Body of pancreas (tissue), 4 donors: ENCODE data around the gene SLC25A34. TPM values are rescaled to one million over a fixed set of nuclear protein-coding genes. Genes with fewer than 3 reads are reported as not detected.

Experiments
- ATAC-seq: fragments of 150-250 bp; one replicate; pipeline ENCODE4 v1.9.1; 2016
- DNase-seq, 4 donors: peaks; one replicate each; pipeline ENCODE4 v3.0.0-alpha.2; 2019
- H3K27ac ChIP-seq, 4 donors: fragments of 200-600 bp; sonication (generic); 1 replicate in 3 of 4; 2 replicates in 1 of 4; pipeline versions ENCODE4 v1.5.1 to v1.6.1; 2016 to 2019; ENCODE audit warnings: mild to moderate bottlenecking in 1 of 4, mixed read lengths in 1 of 4, moderate library complexity in 1 of 4
- H3K27me3 ChIP-seq, 2 donors: fragments of 200-600 bp; sonication (generic); one replicate each; pipeline ENCODE4 v1.6.0; 2016; ENCODE audit warnings: mild to moderate bottlenecking in 1 of 2
- H3K36me3 ChIP-seq, 2 donors: fragments of 200-600 bp; sonication (generic); replicated peaks in 1 of 2; 2 replicates each; pipeline ENCODE4 v1.5.1; 2016; ENCODE audit warnings: low read depth in 2 of 2; ENCODE audit not compliant: insufficient read depth in 1 of 2
- H3K4me1 ChIP-seq: fragments of 200-600 bp; sonication (generic); one replicate; pipeline ENCODE4 v1.6.0; 2016
- H3K4me3 ChIP-seq, 2 donors: fragments of 200-600 bp; sonication (generic); 1 replicate in 1 of 2; 2 replicates in 1 of 2; pipeline ENCODE4 v1.5.1; 2016 to 2019
- H3K9me3 ChIP-seq, 3 donors: fragments of 200-600 bp; sonication (generic); 1 replicate in 2 of 3; 2 replicates in 1 of 3; pipeline ENCODE4 v1.5.1; 2016
- POLR2A ChIP-seq, 3 donors: fragments of 450-650 bp; IDR thresholded peaks; one replicate each; pipeline ENCODE4 v1.6.1; 2016; ENCODE audit warnings: antibody characterized with exemption in 3 of 3, mild to moderate bottlenecking in 2 of 3
- WGBS, 2 donors: methylation state at CpG; one replicate each; pipeline ENCODE4 v1.1.5; 2017; 5-methylcytosine and 5-hydroxymethylcytosine counted together
- intact Hi-C: fragments of 100-400 bp; cut with DNase I; formaldehyde crosslinking; loops from one replicate; pipeline ENCODE4 v1.15.1; 2023
- total RNA-seq, 2 donors: library from RNA; depleted of rRNA; stranded (reverse); fragments of >200 nt; gene quantifications; one replicate each; pipeline ENCODE4 v1.1.0, GENCODE V29; 2016
- TF ChIP-seq, protein P1 (sequence below), 7 experiments: fragments of 450-650 bp in 4 of 7; fragments of 200-600 bp in 3 of 7; sonication (generic) in 3 of 7; IDR thresholded peaks; one replicate each; pipeline ENCODE4 v1.5.1; 2016 to 2019; ENCODE audit warnings: antibody characterized with exemption in 7 of 7

Gene SLC25A34
- total RNA-seq, 2 donors from 2014 or later, result 5.7 to 6.9 TPM

DNA sequence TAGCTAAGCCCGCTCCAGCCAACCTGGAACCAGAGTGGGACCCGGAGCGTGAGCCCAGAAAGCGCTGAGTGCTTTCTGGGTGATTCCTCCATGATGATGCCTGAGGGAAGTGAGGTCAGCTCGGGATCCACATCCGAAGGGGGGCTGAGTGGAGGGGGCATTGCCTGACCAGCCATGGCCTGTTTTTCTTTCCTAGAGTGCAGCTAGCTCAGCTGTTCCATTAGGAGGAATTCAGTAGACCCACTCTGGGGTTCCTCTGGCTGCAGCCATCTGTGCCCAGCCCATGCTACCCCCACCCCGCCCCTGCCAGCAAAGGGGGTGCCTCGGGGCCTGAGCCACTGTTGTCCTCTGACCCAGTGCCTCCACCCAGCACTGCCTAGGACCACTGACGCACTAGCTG is 9.6 kb upstream of the SLC25A34 start:
- no peaks in the 10 kb centered on the region for H3K27me3 ChIP-seq
- DNase-seq (no peak), ATAC-seq (no peak)
- H3K4me1 ChIP-seq, result no peaks in the 10 kb centered on the region
- H3K27ac ChIP-seq, result no peak overlapping the region
- TF ChIP-seq, protein P1, sequence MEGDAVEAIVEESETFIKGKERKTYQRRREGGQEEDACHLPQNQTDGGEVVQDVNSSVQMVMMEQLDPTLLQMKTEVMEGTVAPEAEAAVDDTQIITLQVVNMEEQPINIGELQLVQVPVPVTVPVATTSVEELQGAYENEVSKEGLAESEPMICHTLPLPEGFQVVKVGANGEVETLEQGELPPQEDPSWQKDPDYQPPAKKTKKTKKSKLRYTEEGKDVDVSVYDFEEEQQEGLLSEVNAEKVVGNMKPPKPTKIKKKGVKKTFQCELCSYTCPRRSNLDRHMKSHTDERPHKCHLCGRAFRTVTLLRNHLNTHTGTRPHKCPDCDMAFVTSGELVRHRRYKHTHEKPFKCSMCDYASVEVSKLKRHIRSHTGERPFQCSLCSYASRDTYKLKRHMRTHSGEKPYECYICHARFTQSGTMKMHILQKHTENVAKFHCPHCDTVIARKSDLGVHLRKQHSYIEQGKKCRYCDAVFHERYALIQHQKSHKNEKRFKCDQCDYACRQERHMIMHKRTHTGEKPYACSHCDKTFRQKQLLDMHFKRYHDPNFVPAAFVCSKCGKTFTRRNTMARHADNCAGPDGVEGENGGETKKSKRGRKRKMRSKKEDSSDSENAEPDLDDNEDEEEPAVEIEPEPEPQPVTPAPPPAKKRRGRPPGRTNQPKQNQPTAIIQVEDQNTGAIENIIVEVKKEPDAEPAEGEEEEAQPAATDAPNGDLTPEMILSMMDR (IDR thresholded peaks at IDR 0.05), result no peak
- no peak for TF ChIP-seq POLR2A (IDR thresholded peaks at IDR 0.05)
- H3K36me3 ChIP-seq, result peaks cover 16 to 32% of the 10 kb centered on the region in 2 donors
- intact Hi-C loops, result no loop called here
- 92% methylated on average over 9 of the region's 9 CpGs; no CpG with 5 or more reads in 1 of the 2 donors for WGBS, 2 donors
- no peak overlapping the region for H3K4me3 ChIP-seq
- H3K9me3 ChIP-seq, result no peaks in the 10 kb centered on the region

GRCh38 chr1:15727021-15727420 is 9.0 kb upstream of the SLC25A34 start:
- Histone ChIP-seq H3K36me3 (peaks cover 16 to 36% of the 10 kb centered on the region in 2 donors), H3K4me1 (no peaks in the 10 kb centered on the region), H3K9me3 (no peaks in the 10 kb centered on the region), H3K27me3 (no peaks in the 10 kb centered on the region), H3K4me3 (no peak overlapping the region), H3K27ac (no peak overlapping the region)
- intact Hi-C loops, result no loop called here
- TF ChIP-seq POLR2A (IDR thresholded peaks at IDR 0.05), result no peak
- TF ChIP-seq, protein P1 (IDR thresholded peaks at IDR 0.05), result no peak
- 81 to 84% methylated on average over 7 to 21 of the region's 21 CpGs for WGBS, 2 donors
- DNase-seq, result no peak
- ATAC-seq, result no peak

DNA sequence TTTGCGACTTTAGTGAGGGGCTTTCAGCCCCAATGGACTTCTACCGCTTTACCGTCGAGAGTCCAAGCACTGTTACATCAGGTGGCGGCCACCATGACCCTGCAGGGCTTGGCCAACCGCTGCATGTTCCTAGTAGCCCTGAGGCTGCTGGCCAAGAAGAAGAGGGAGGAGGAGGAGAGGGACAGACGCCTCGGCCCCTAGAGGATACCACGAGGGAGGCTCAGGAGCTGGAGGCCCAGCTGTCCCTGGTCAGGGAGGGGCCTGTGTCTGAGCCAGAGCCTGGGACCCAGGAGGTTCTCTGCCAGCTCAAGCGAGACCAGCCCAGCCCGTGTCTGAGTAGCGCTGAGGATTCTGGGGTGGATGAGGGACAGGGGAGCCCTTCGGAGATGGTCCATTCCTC is 8.6 kb upstream of the SLC25A34 start:
- Histone ChIP-seq H3K9me3 (no peaks in the 10 kb centered on the region), H3K27me3 (no peaks in the 10 kb centered on the region), H3K27ac (no peak overlapping the region), H3K4me3 (no peak overlapping the region), H3K4me1 (no peaks in the 10 kb centered on the region), H3K36me3 (peaks cover 16 to 39% of the 10 kb centered on the region in 2 donors)
- TF ChIP-seq, protein P1 (IDR thresholded peaks at IDR 0.05), result no peak
- no peak for TF ChIP-seq POLR2A (IDR thresholded peaks at IDR 0.05)
- intact Hi-C loops, result no loop called here
- no peak for ATAC-seq
- 86 to 91% methylated on average over 4 to 13 of the region's 13 CpGs for WGBS, 2 donors
- no peak for DNase-seq

DNA sequence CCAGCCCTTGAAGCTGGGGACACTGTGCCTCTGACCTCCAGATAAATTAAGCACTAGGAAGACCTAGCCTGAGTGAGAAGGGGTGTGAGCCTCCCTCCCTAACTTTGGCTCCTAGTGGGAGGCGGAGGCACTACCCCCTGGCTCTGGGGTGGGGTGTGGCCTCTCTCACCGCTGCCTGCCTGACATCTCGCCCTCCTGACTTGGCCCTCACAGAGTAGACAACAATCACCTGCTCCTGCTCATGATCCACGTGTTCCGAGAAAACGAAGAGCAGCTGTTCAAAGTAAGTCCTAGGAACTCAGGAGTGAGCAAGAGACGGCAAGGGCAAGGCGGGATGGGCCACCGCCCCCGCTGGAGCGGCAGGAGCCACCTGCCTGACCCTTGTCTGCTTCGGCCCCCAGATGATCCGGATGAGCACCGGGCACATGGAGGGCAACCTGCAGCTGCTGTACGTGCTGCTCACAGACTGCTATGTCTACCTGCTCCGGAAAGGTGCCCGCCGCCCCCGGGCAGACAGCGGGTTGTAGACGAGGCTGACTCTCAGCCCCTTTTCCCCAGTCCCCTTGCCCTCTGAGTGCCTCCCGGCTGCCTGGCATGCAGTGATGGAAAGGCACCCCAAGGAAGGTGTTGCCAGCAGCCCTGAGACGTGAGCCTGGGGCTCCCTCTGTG is 8.1 kb upstream of the SLC25A34 start:
- Histone ChIP-seq H3K4me1 (no peaks in the 10 kb centered on the region), H3K4me3 (no peak overlapping the region), H3K36me3 (peaks cover 16 to 41% of the 10 kb centered on the region in 2 donors), H3K27me3 (no peaks in the 10 kb centered on the region), H3K9me3 (no peaks in the 10 kb centered on the region), H3K27ac (no peak overlapping the region)
- WGBS, 2 donors, result 95% methylated on average over 4 to 13 of the region's 23 CpGs
- TF ChIP-seq POLR2A (IDR thresholded peaks at IDR 0.05), result no peak
- TF ChIP-seq, protein P1 (IDR thresholded peaks at IDR 0.05), result no peak
- ATAC-seq (no peak), DNase-seq (no peak)
- intact Hi-C loops, result no loop called here
